ENCODE results near the gene CRELD1. TPM values are rescaled to one million over a fixed set of nuclear protein-coding genes. Genes with fewer than 3 reads are reported as not detected.

The CRELD1 gene
- total RNA-seq, 1 donor from 2014 or later, result 92.6 TPM

DNA sequence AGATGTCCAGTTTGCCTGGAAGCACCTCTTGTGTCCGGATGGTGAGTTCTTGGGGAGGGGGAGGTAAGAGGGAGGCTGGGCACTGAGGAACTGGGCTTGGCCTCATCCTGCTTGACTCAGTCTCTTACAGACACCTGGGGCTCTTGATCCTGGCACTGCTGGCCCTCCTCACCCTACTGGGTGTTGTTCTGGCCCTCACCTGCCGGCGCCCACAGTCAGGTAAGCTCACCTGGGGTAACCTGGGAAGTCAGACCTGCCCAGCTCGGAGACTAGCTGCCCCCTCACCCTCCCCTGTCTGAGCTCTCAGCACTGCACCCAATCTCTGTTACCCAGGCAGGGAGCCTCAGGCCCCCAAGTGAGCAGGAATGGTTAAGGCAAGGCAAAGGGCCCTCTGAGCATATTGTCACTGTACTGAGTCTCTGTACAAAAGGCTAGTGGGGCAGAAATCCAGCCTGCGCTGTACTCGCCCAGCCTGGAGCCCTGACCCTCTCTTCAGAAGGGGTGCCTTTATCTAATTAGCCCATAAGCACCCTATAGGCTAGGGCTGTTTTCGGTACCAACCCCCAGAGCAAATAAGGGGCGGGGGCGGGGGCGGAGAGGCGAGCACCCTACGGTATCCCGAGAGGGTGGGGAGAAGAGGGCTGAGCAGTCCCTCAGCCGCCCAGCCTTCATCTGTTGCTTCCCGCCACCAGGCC is 18.9 kb upstream of the CRELD1 start:
- Mint-ChIP-seq H3K4me1 (ENCODE audit: low read depth, unreplicated experiment) (peaks cover 20% of the 10 kb centered on the region), H3K27ac (ENCODE audit: unreplicated experiment) (peak overlapping the region; percentile 76), H3K27me3 (ENCODE audit: unreplicated experiment) (peaks cover 11% of the 10 kb centered on the region), H3K9me3 (ENCODE audit: unreplicated experiment) (peaks cover 15% of the 10 kb centered on the region), H3K36me3 (ENCODE audit: unreplicated experiment) (peaks cover 6% of the 10 kb centered on the region), H3K4me3 (ENCODE audit: unreplicated experiment) (peak overlapping the region; percentile 42)
- TF ChIP-seq CTCF (IDR thresholded peaks at IDR 0.05; ENCODE audit: partially characterized antibody, unreplicated experiment), result no peak
- no peak for DNase-seq

DNA sequence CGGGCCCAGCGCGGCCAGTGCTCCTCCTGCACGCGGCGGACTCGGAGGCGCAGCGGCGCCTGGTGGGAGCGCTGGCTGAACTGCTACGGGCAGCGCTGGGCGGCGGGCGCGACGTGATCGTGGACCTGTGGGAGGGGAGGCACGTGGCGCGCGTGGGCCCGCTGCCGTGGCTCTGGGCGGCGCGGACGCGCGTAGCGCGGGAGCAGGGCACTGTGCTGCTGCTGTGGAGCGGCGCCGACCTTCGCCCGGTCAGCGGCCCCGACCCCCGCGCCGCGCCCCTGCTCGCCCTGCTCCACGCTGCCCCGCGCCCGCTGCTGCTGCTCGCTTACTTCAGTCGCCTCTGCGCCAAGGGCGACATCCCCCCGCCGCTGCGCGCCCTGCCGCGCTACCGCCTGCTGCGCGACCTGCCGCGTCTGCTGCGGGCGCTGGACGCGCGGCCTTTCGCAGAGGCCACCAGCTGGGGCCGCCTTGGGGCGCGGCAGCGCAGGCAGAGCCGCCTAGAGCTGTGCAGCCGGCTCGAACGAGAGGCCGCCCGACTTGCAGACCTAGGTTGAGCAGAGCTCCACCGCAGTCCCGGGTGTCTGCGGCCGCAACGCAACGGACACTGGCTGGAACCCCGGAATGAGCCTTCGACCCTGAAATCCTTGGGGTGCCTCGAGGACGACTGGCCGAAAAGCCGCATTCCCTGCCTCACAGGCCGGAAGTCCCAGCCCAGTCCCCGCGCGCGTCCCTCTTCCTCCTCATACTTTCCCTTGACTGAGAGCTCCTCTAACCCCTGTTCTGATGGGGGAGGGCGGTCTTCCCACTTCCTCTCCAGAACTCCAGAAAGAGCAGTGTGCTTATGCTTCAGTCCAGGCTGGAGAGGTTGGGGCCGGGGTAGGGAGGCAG is 18.1 kb upstream of the CRELD1 start:
- Mint-ChIP-seq H3K36me3 (ENCODE audit: unreplicated experiment) (peaks cover 6% of the 10 kb centered on the region), H3K4me1 (ENCODE audit: low read depth, unreplicated experiment) (peaks cover 20% of the 10 kb centered on the region), H3K9me3 (ENCODE audit: unreplicated experiment) (peaks cover 15% of the 10 kb centered on the region), H3K27me3 (ENCODE audit: unreplicated experiment) (peaks cover 14% of the 10 kb centered on the region), H3K4me3 (ENCODE audit: unreplicated experiment) (peak overlapping the region; percentile 85), H3K27ac (ENCODE audit: unreplicated experiment) (peak overlapping the region; percentile 95)
- no peak for TF ChIP-seq CTCF (IDR thresholded peaks at IDR 0.05; ENCODE audit: partially characterized antibody, unreplicated experiment)
- DNase-seq, result peak; percentile 82

DNA sequence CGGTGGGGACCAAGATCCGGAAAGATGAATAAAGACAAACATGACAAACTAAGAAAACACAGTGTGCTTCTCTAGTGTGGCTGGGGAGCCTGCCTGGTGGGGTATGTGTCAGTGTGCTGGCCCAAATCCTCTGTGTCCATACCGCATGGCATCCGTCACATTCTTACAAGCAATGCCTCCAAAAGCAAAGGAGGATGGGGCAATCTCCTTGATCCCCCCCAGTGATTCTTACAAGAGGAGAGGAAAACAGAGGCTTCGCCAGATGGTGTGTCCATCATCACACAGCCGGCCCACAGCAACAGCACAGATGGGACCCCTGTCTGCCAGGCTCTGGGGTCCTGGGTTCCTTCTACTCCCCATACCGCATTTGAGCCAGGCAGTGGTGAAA is 17.3 kb upstream of the CRELD1 start:
- no peak for TF ChIP-seq CTCF (IDR thresholded peaks at IDR 0.05; ENCODE audit: partially characterized antibody, unreplicated experiment)
- Mint-ChIP-seq H3K27me3 (ENCODE audit: unreplicated experiment) (peaks cover 14% of the 10 kb centered on the region), H3K36me3 (ENCODE audit: unreplicated experiment) (peaks cover 6% of the 10 kb centered on the region), H3K4me1 (ENCODE audit: low read depth, unreplicated experiment) (peaks cover 20% of the 10 kb centered on the region), H3K27ac (ENCODE audit: unreplicated experiment) (peak overlapping the region; percentile 95), H3K4me3 (ENCODE audit: unreplicated experiment) (peak overlapping the region; percentile 85), H3K9me3 (ENCODE audit: unreplicated experiment) (peaks cover 15% of the 10 kb centered on the region)
- peak; percentile 36 for DNase-seq

- Mint-ChIP-seq H3K27me3 (ENCODE audit: unreplicated experiment) (peaks cover 14% of the 10 kb centered on the region), H3K36me3 (ENCODE audit: unreplicated experiment) (peaks cover 6% of the 10 kb centered on the region), H3K4me1 (ENCODE audit: low read depth, unreplicated experiment) (peaks cover 20% of the 10 kb centered on the region), H3K4me3 (ENCODE audit: unreplicated experiment) (peak within 1 kb of the TSS; percentile 85), H3K9me3 (ENCODE audit: unreplicated experiment) (peaks cover 15% of the 10 kb centered on the region), H3K27ac (ENCODE audit: unreplicated experiment) (peak within 1 kb of the TSS; percentile 95)
- no peak for TF ChIP-seq CTCF (IDR thresholded peaks at IDR 0.05; ENCODE audit: partially characterized antibody, unreplicated experiment)
- DNase-seq, result peak; percentile 80
These were observed 16.6 kb upstream of the CRELD1 start, which contains the start of gene IL17RC for GRCh38 chr3:9916734-9917680. Gene IL17RC, plus strand, starts transcription at chr3:9917098. Its CDS starts 218 bp downstream, at chr3:9917316.

Measured in glutamatergic neuron (in vitro differentiated cells).